Skeletal muscle tissue (tissue), 4 donors: ENCODE measurements around the gene MSRB2. TPM values are rescaled to one million over a fixed set of nuclear protein-coding genes. Genes with fewer than 3 reads are reported as not detected.

Source experiments
- H3K27ac ChIP-seq: one replicate; pipeline ENCODE4 v1.7.0; 2013; ENCODE audit warnings: mild to moderate bottlenecking, low read depth, low read length, inconsistent platforms
- H3K27me3 ChIP-seq, 3 donors: one replicate each; pipeline ENCODE4 v1.7.0; 2013; ENCODE audit warnings: low read length in 3 of 3; ENCODE audit not compliant: control insufficient read depth in 3 of 3, insufficient read depth in 3 of 3
- H3K36me3 ChIP-seq, 3 donors: one replicate each; pipeline ENCODE4 v1.7.0; 2013; ENCODE audit warnings: low read length in 3 of 3; ENCODE audit not compliant: control insufficient read depth in 3 of 3, insufficient read depth in 3 of 3
- H3K4me1 ChIP-seq, 3 donors: one replicate each; pipeline ENCODE4 v1.7.0; 2013; ENCODE audit warnings: low read length in 3 of 3, mild to moderate bottlenecking in 3 of 3; ENCODE audit not compliant: control insufficient read depth in 3 of 3, insufficient read depth in 3 of 3
- H3K4me3 ChIP-seq, 3 donors: one replicate each; pipeline ENCODE4 v1.7.0; 2013; ENCODE audit warnings: low read length in 3 of 3
- H3K9ac ChIP-seq, 3 donors: one replicate each; pipeline ENCODE4 v1.7.0; 2013; ENCODE audit warnings: low read length in 3 of 3, mild to moderate bottlenecking in 3 of 3, moderate library complexity in 2 of 3, low read depth in 1 of 3
- H3K9me3 ChIP-seq, 3 donors: one replicate each; pipeline ENCODE4 v1.7.0; 2013; ENCODE audit warnings: low read length in 3 of 3; ENCODE audit not compliant: control insufficient read depth in 3 of 3
- total RNA-seq: library from RNA; depleted of rRNA; stranded (reverse); fragments of >200 nt; gene quantifications from one replicate; pipeline ENCODE4 v1.2.3, GENCODE V29; 2014
- donor health status: Osteomylitis.

The MSRB2 gene
- total RNA-seq, 1 donor from 2014 or later: 15.7 TPM

GRCh38 chr10:23110722-23111516 lies 15.5 kb downstream of the MSRB2 start:
- Histone ChIP-seq H3K4me1 (no peaks in the 10 kb centered on the region), H3K27me3 (no peaks in the 10 kb centered on the region), H3K9ac (no peak overlapping the region), H3K36me3 (peaks cover 28 to 65% (median 52%) of the 10 kb centered on the region in 3 donors), H3K9me3 (no peaks in the 10 kb centered on the region), H3K27ac (no peak overlapping the region), H3K4me3 (no peak overlapping the region)

- no peaks in the 10 kb centered on the region for H3K27me3 ChIP-seq
- H3K9ac ChIP-seq: no peak overlapping the region
- no peaks in the 10 kb centered on the region for H3K4me1 ChIP-seq
- no peak overlapping the region for H3K4me3 ChIP-seq
- no peaks in the 10 kb centered on the region for H3K9me3 ChIP-seq
- no peak overlapping the region for H3K27ac ChIP-seq
- peaks cover 26 to 57% (median 49%) of the 10 kb centered on the region in 3 donors for H3K36me3 ChIP-seq
Observed at GRCh38 chr10:23111517-23112286, 16.3 kb downstream of the MSRB2 start.

GRCh38 chr10:23114228-23114850 lies 19.0 kb downstream of the MSRB2 start:
- H3K4me3 ChIP-seq: no peak overlapping the region
- no peak overlapping the region for H3K27ac ChIP-seq
- H3K27me3 ChIP-seq: no peaks in the 10 kb centered on the region
- H3K4me1 ChIP-seq: no peaks in the 10 kb centered on the region
- H3K9me3 ChIP-seq: no peaks in the 10 kb centered on the region
- peaks cover 23 to 61% (median 49%) of the 10 kb centered on the region in 3 donors for H3K36me3 ChIP-seq
- H3K9ac ChIP-seq: no peak overlapping the region

- peaks cover 24 to 59% (median 52%) of the 10 kb centered on the region in 3 donors for H3K36me3 ChIP-seq
- no peaks in the 10 kb centered on the region for H3K27me3 ChIP-seq
- H3K9me3 ChIP-seq: no peaks in the 10 kb centered on the region
- H3K4me3 ChIP-seq: no peak overlapping the region
- H3K4me1 ChIP-seq: no peaks in the 10 kb centered on the region
- H3K9ac ChIP-seq: no peak overlapping the region
- no peak overlapping the region for H3K27ac ChIP-seq
Observed at GRCh38 chr10:23116486-23117205, 21.3 kb downstream of the MSRB2 start.

GRCh38 chr10:23120001-23120934 lies 24.9 kb downstream of the MSRB2 start:
- H3K27ac ChIP-seq: no peak overlapping the region
- H3K4me3 ChIP-seq: no peak overlapping the region
- H3K9me3 ChIP-seq: no peaks in the 10 kb centered on the region
- no peaks in the 10 kb centered on the region for H3K27me3 ChIP-seq
- no peaks in the 10 kb centered on the region for H3K4me1 ChIP-seq
- H3K36me3 ChIP-seq: peaks cover 16 to 35% (median 31%) of the 10 kb centered on the region in 3 donors
- H3K9ac ChIP-seq: no peak overlapping the region

GRCh38 chr10:23121135-23121534 lies 25.8 kb downstream of the MSRB2 start:
- Histone ChIP-seq H3K27ac (no peak overlapping the region), H3K4me1 (no peaks in the 10 kb centered on the region), H3K9ac (no peak overlapping the region), H3K36me3 (peaks cover 16 to 35% (median 30%) of the 10 kb centered on the region in 3 donors), H3K27me3 (no peaks in the 10 kb centered on the region), H3K4me3 (no peak overlapping the region), H3K9me3 (no peaks in the 10 kb centered on the region)

- Histone ChIP-seq H3K4me1 (no peaks in the 10 kb centered on the region), H3K9me3 (no peaks in the 10 kb centered on the region), H3K4me3 (no peak overlapping the region)
Observed at GRCh38 chr10:23136462-23136861, 41.1 kb downstream of the MSRB2 start.

GRCh38 chr10:23139677-23140076 lies 44.3 kb downstream of the MSRB2 start:
- Histone ChIP-seq H3K9ac (no peak overlapping the region), H3K4me3 (no peak overlapping the region), H3K4me1 (no peaks in the 10 kb centered on the region), H3K9me3 (no peaks in the 10 kb centered on the region), H3K36me3 (no peaks in the 10 kb centered on the region), H3K27me3 (no peaks in the 10 kb centered on the region), H3K27ac (no peak overlapping the region)

More at GRCh38 chr10:23136462-23136861, 41.1 kb downstream of the MSRB2 start:
- H3K36me3 ChIP-seq: peaks cover 0 to 2% (median 0%) of the 10 kb centered on the region in 3 donors
- H3K27me3 ChIP-seq: no peaks in the 10 kb centered on the region
- no peak overlapping the region for H3K9ac ChIP-seq
- H3K27ac ChIP-seq: no peak overlapping the region

DNA sequence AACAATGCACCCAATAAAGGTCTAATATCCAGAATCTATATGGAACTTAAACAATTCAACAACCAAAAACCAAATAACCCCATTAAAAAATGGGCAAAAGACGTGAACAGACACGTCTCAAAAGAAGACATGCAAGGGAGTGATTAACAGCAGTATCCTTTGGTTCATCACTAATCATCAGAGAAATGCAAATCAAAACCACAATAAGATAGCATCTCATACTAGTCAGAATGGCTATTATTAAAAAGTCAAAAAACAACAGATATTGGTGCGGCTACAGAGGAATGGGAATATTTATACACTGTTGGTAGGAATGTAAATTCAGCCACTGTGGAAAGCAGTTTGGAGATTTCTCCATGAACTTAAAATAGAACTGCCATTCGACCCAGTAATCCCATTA lies 46.6 kb downstream of the MSRB2 start:
- Histone ChIP-seq H3K4me3 (no peak overlapping the region), H3K36me3 (no peaks in the 10 kb centered on the region), H3K27me3 (no peaks in the 10 kb centered on the region), H3K27ac (no peak overlapping the region), H3K9ac (no peak overlapping the region), H3K9me3 (no peaks in the 10 kb centered on the region), H3K4me1 (no peaks in the 10 kb centered on the region)
